RWPE2 (cell line): ENCODE data around the gene ITPR1.

Source experiments
- ATAC-seq: fragments of 200-7000 bp; cut with Tn5 transposase; 3 replicates; pipeline ENCODE4 v1.9.1; 2021; ENCODE audit warnings: low read depth
- DNase-seq: peaks from one replicate; pipeline ENCODE4 v3.0.0-alpha.2; 2020; ENCODE audit warnings: low spot score
- H3K27ac ChIP-seq: fragments of 450-650 bp; 2 replicates; pipeline ENCODE4 v1.5.1; 2017; ENCODE audit warnings: mild to moderate bottlenecking; ENCODE audit not compliant: poor library complexity, severe bottlenecking
- H3K27me3 ChIP-seq: fragments of 250-450 bp; sonication (Bioruptor Pico); 2 replicates; pipeline ENCODE4 v1.5.1; 2021; ENCODE audit warnings: mild to moderate bottlenecking, moderate library complexity; ENCODE audit not compliant: insufficient read depth, poor library complexity, severe bottlenecking
- H3K36me3 ChIP-seq: fragments of 250-450 bp; sonication (Bioruptor Pico); 2 replicates; pipeline ENCODE4 v1.5.1; 2020; ENCODE audit warnings: low read depth, mild to moderate bottlenecking, moderate library complexity
- H3K4me1 ChIP-seq: fragments of 250-450 bp; sonication (Bioruptor Pico); 2 replicates; pipeline ENCODE4 v1.5.1; 2021; ENCODE audit warnings: mild to moderate bottlenecking, moderate library complexity; ENCODE audit not compliant: insufficient read depth, poor library complexity, severe bottlenecking
- H3K4me3 ChIP-seq: fragments of 250-450 bp; sonication (Bioruptor Pico); 2 replicates; pipeline ENCODE4 v1.5.1; 2021; ENCODE audit warnings: mild to moderate bottlenecking, moderate library complexity; ENCODE audit not compliant: severe bottlenecking
- H3K9me3 ChIP-seq: fragments of 250-450 bp; sonication (Bioruptor Pico); 2 replicates; pipeline ENCODE4 v1.5.1; 2021; ENCODE audit warnings: mild to moderate bottlenecking, moderate library complexity; ENCODE audit not compliant: severe bottlenecking
- TF ChIP-seq, protein P1 (sequence below): fragments of 450-650 bp; IDR thresholded peaks from one replicate; pipeline ENCODE4 v1.5.1; 2017; ENCODE audit warnings: mild to moderate bottlenecking, moderate library complexity; ENCODE audit not compliant: poor library complexity, severe bottlenecking

ITPR1 gene

DNA sequence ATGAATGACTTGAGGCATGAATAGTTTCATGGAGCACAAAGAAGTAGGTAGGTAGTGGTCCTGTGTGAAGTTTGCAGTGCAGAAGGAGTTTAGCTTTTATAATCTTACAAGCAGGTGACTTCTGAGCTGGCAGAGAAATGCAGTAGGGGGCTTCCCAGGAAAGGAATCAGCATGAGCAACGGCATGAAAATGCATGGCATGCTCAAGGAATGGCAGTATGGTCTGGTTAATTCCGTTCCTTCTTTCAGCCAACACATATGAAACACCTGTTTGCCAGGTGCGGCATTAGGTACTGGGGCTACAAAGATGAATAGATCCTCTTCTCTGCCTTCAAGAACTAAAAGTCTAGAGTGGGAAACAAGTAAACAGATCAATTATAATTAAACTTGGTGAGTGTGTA lies 348.1 kb downstream of the ITPR1 start:
- H3K27me3 ChIP-seq = no peaks in the 10 kb centered on the region
- ATAC-seq = no peak
- no peak overlapping the region for H3K27ac ChIP-seq
- no peaks in the 10 kb centered on the region for H3K9me3 ChIP-seq
- H3K4me1 ChIP-seq = no peaks in the 10 kb centered on the region
- no peak for DNase-seq
- TF ChIP-seq, protein P1, sequence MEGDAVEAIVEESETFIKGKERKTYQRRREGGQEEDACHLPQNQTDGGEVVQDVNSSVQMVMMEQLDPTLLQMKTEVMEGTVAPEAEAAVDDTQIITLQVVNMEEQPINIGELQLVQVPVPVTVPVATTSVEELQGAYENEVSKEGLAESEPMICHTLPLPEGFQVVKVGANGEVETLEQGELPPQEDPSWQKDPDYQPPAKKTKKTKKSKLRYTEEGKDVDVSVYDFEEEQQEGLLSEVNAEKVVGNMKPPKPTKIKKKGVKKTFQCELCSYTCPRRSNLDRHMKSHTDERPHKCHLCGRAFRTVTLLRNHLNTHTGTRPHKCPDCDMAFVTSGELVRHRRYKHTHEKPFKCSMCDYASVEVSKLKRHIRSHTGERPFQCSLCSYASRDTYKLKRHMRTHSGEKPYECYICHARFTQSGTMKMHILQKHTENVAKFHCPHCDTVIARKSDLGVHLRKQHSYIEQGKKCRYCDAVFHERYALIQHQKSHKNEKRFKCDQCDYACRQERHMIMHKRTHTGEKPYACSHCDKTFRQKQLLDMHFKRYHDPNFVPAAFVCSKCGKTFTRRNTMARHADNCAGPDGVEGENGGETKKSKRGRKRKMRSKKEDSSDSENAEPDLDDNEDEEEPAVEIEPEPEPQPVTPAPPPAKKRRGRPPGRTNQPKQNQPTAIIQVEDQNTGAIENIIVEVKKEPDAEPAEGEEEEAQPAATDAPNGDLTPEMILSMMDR = no peak
- no peak overlapping the region for H3K4me3 ChIP-seq
- no peaks in the 10 kb centered on the region for H3K36me3 ChIP-seq

DNA sequence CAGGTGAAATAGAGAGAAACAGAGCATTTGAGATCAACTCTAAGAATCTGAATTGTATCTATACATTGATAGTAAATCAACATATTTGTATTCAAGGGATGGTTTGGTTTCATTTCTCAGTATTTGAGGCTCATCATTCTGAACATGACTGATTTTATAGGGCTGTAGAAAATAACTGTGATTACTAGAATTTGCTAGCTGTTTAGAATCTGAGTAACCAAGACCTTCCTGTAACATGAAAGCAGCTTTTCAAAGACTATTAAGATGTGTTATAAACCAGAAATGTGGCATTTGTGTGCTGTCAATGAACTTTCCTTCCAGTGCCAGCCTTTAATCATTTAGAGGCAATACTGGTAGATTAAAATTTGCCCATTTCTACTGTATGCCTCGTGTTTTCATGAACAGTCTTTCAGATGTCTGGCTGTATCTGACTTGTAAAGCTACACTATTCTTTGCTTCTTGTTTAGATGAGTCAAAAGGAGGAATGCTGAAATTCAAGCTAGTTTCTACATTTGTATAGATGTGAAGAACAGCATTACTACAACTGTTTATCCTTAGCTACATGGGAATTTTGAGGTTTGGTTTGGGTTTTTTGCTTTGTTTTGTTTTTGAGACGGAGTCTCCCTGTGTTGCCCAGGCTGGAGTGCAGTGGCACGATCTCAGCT lies 348.8 kb downstream of the ITPR1 start:
- no peak overlapping the region for H3K4me3 ChIP-seq
- no peak overlapping the region for H3K27ac ChIP-seq
- no peaks in the 10 kb centered on the region for H3K36me3 ChIP-seq
- H3K9me3 ChIP-seq = no peaks in the 10 kb centered on the region
- ATAC-seq (no peak), DNase-seq (no peak)
- H3K4me1 ChIP-seq = no peaks in the 10 kb centered on the region
- TF ChIP-seq, protein P1 = no peak
- no peaks in the 10 kb centered on the region for H3K27me3 ChIP-seq

DNA sequence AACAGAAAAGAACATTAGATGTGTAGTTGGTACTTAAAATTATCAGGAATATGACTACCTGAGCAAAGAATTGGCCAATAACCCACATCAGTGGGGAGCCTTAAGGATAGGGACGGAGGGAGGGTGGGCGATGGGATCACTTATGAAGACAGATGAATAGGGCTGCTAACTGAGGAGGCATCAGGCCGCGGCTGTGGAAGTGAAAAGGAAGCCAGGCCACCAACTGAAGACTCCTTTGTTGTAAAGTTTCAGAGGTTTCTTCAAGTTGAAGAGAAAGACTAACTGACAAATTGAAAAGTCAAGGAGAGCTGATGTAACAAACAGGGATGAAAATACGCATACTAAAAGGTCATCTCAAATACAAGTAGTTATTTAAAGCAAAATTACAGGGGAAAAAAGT lies 350.5 kb downstream of the ITPR1 start:
- no peak for DNase-seq
- H3K27me3 ChIP-seq = no peaks in the 10 kb centered on the region
- no peak for ATAC-seq

DNA sequence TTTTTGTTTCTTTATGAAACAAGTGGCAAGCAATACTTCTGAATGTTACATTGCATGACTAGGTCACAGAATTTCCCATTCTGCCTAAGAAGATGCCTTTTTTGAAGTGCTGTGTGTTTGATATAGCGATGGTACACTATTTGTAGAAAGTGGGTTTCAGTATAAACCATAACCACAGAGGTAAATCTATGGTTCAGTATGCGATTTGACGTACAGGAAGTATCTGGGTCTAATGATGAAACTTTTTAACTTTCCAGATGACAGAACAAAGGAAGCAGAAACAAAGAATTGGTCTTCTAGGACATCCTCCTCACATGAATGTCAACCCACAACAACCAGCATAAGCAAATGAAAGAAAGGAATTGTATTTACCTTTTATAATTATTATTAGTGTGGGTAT lies 352.7 kb downstream of the ITPR1 start:
- TF ChIP-seq, protein P1 = no peak
- Histone ChIP-seq H3K27ac (no peak overlapping the region), H3K4me1 (no peaks in the 10 kb centered on the region), H3K9me3 (no peaks in the 10 kb centered on the region), H3K27me3 (no peaks in the 10 kb centered on the region), H3K36me3 (no peaks in the 10 kb centered on the region), H3K4me3 (no peak overlapping the region)
- no peak for ATAC-seq
- no peak for DNase-seq

More for the DNA sequence above, 350.5 kb downstream of the ITPR1 start:
- Histone ChIP-seq H3K27ac (no peak overlapping the region), H3K36me3 (no peaks in the 10 kb centered on the region), H3K4me1 (no peaks in the 10 kb centered on the region), H3K4me3 (no peak overlapping the region), H3K9me3 (no peaks in the 10 kb centered on the region)
- TF ChIP-seq, protein P1 = no peak

DNA sequence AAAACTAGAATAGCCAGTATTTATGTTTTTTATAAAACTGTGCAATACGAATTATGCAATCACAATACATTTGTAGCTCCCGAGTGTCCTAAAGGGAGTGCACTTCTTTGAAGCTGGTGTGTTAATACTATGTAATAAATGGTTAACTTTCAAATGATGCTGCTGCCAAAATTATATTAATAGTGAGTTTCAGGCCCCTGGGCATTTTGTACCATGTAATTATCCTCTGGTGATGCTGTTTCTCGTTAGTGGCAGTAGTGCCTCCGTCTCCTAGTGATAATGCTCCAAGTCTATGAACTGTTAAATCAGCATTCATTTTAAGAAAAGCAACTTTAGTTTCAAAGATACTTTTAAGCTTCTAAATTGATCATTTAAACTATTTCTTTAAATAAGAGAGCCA lies 353.4 kb downstream of the ITPR1 start:
- Histone ChIP-seq H3K27me3 (no peaks in the 10 kb centered on the region), H3K36me3 (no peaks in the 10 kb centered on the region), H3K4me3 (no peak overlapping the region), H3K4me1 (no peaks in the 10 kb centered on the region), H3K27ac (no peak overlapping the region), H3K9me3 (no peaks in the 10 kb centered on the region)
- TF ChIP-seq, protein P1 = no peak
- ATAC-seq (no peak), DNase-seq (no peak)
